Prostate gland (tissue), 2 donors: ENCODE measurements around the gene MTURN. TPM values are rescaled to one million over a fixed set of nuclear protein-coding genes. Genes with fewer than 3 reads are reported as not detected.
"Not testable (repeated sequence)": the region's sequence is repeated elsewhere in the genome, so short reads cannot be mapped to it uniquely, and the experiment has no call there.

Experiments used
- DNase-seq: peaks from one replicate; pipeline ENCODE4 v3.0.0-alpha.2; 2019; ENCODE audit warnings: low spot score
- H3K27ac ChIP-seq, 2 donors: fragments of 200-600 bp; sonication (generic); 2 replicates each; pipeline ENCODE4 v1.5.1; 2017 to 2019
- H3K27me3 ChIP-seq: fragments of 200-600 bp; sonication (generic); replicated peaks from 2 replicates; pipeline ENCODE4 v1.5.1; 2019; ENCODE audit not compliant: insufficient read depth
- H3K36me3 ChIP-seq, 2 donors: fragments of 200-600 bp; sonication (generic); 1 replicate in 1 of 2; 2 replicates in 1 of 2; pipeline versions ENCODE4 v1.5.1 to v1.8.1; 2017 to 2019
- H3K4me1 ChIP-seq: fragments of 200-600 bp; sonication (generic); replicated peaks from 2 replicates; pipeline ENCODE4 v1.5.1; 2019
- H3K4me3 ChIP-seq, 2 donors: fragments of 200-600 bp; sonication (generic); 2 replicates each; pipeline ENCODE4 v1.5.1; 2017 to 2019
- H3K9me3 ChIP-seq: fragments of 200-600 bp; sonication (generic); 2 replicates; pipeline ENCODE4 v1.5.1; 2017
- CTCF ChIP-seq, 4 experiments: fragments of 200-600 bp in 2 of 4; fragments of 450-650 bp in 2 of 4; sonication (generic) in 2 of 4; IDR thresholded peaks; 1 replicate in 3 of 4; 2 replicates in 1 of 4; pipeline ENCODE4 v1.5.1; 2016 to 2019; ENCODE audit warnings: antibody characterized with exemption in 4 of 4, mild to moderate bottlenecking in 2 of 4, moderate library complexity in 2 of 4
- POLR2A ChIP-seq: fragments of 450-650 bp; IDR thresholded peaks from one replicate; pipeline ENCODE4 v1.6.1; 2016; ENCODE audit warnings: antibody characterized with exemption, mild to moderate bottlenecking
- POLR2AphosphoS5 ChIP-seq: sonication (generic); formaldehyde crosslinking; IDR thresholded peaks from one replicate; pipeline ENCODE4 v1.6.1; 2017; ENCODE audit warnings: antibody characterized with exemption
- WGBS: methylation state at CpG from one replicate; pipeline ENCODE4 v1.1.5; 2018; 5-methylcytosine and 5-hydroxymethylcytosine counted together
- intact Hi-C: fragments of 100-400 bp; cut with DNase I; formaldehyde crosslinking; loops from one replicate; pipeline ENCODE4 v1.14.2; 2022
- total RNA-seq, 2 donors: library from RNA; depleted of rRNA; stranded (reverse); fragments of >200 nt; gene quantifications; one replicate each; pipeline ENCODE4 v1.1.0, GENCODE V29; 2016

Gene MTURN
- total RNA-seq, 2 donors from 2014 or later, result 22.6 to 26.9 TPM

- Histone ChIP-seq H3K9me3 (no peaks in the 10 kb centered on the region), H3K4me1 (no peaks in the 10 kb centered on the region), H3K4me3 (no peak overlapping the region), H3K27me3 (no peaks in the 10 kb centered on the region), H3K36me3 (no peaks in the 10 kb centered on the region), H3K27ac (no peak overlapping the region)
- TF ChIP-seq POLR2AphosphoS5, result no peak
- TF ChIP-seq CTCF (IDR thresholded peaks at IDR 0.05), result no peak
- TF ChIP-seq POLR2A, result no peak
- DNase-seq, result no peak
- intact Hi-C loops, result no loop called here
- 86% methylated on average over 4 of the region's 4 CpGs for WGBS
These were observed 49.1 kb downstream of the MTURN start for GRCh38 chr7:30183749-30184369.

- no peaks in the 10 kb centered on the region for H3K27me3 ChIP-seq
- H3K27ac ChIP-seq, result no peak overlapping the region
- H3K36me3 ChIP-seq, result no peaks in the 10 kb centered on the region
- no peak for DNase-seq
- TF ChIP-seq POLR2AphosphoS5 (no peak), POLR2A (no peak), CTCF (IDR thresholded peaks at IDR 0.05) (no peak)
- intact Hi-C loops, result no loop called here
- no peaks in the 10 kb centered on the region for H3K9me3 ChIP-seq
- WGBS, result 75% methylated on average over 4 of the region's 4 CpGs
- no peak overlapping the region for H3K4me3 ChIP-seq
- H3K4me1 ChIP-seq, result no peaks in the 10 kb centered on the region
These were observed 50.2 kb downstream of the MTURN start for GRCh38 chr7:30184791-30185487.

- intact Hi-C loops, result no loop called here
- no peak overlapping the region for H3K27ac ChIP-seq
- no peaks in the 10 kb centered on the region for H3K36me3 ChIP-seq
- DNase-seq, result no peak
- TF ChIP-seq CTCF (IDR thresholded peaks at IDR 0.05) (no peak), POLR2A (no peak), POLR2AphosphoS5 (no peak)
- H3K9me3 ChIP-seq, result no peaks in the 10 kb centered on the region
- no peaks in the 10 kb centered on the region for H3K27me3 ChIP-seq
- no peaks in the 10 kb centered on the region for H3K4me1 ChIP-seq
- H3K4me3 ChIP-seq, result no peak overlapping the region
These were observed 50.7 kb downstream of the MTURN start for GRCh38 chr7:30185496-30185895.

- H3K36me3 ChIP-seq, result no peaks in the 10 kb centered on the region
- H3K27ac ChIP-seq, result no peak overlapping the region
- DNase-seq, result no peak
- TF ChIP-seq POLR2A (no peak), CTCF (IDR thresholded peaks at IDR 0.05) (no peak), POLR2AphosphoS5 (no peak)
- intact Hi-C loops, result no loop called here
- H3K4me3 ChIP-seq, result no peak overlapping the region
- 90% methylated on average over 1 of the region's 1 CpG for whole genome bisulfite sequencing
- no peaks in the 10 kb centered on the region for H3K9me3 ChIP-seq
- H3K27me3 ChIP-seq, result no peaks in the 10 kb centered on the region
- H3K4me1 ChIP-seq, result no peaks in the 10 kb centered on the region
These were observed 51.9 kb downstream of the MTURN start for GRCh38 chr7:30186725-30187124.

- intact Hi-C loops, result no loop called here
- 100% methylated on average over 1 of the region's 1 CpG for WGBS
- no peak for TF ChIP-seq POLR2A
- no peak for TF ChIP-seq POLR2AphosphoS5
- no peak for TF ChIP-seq CTCF (IDR thresholded peaks at IDR 0.05)
These were observed 52.7 kb downstream of the MTURN start for GRCh38 chr7:30187513-30187912.

GRCh38 chr7:30188381-30188780 lies 53.6 kb downstream of the MTURN start:
- H3K4me1 ChIP-seq, H3K27me3 ChIP-seq, H3K9me3 ChIP-seq, intact Hi-C loops, H3K36me3 ChIP-seq, H3K27ac ChIP-seq, H3K4me3 ChIP-seq, DNase-seq: not testable (repeated sequence)
- WGBS, result 85% methylated on average over 2 of the region's 2 CpGs

More at GRCh38 chr7:30187513-30187912, 52.7 kb downstream of the MTURN start:
- Histone ChIP-seq H3K9me3 (no peaks in the 10 kb centered on the region), H3K27ac (no peak overlapping the region), H3K27me3 (no peaks in the 10 kb centered on the region), H3K36me3 (no peaks in the 10 kb centered on the region), H3K4me1 (no peaks in the 10 kb centered on the region), H3K4me3 (no peak overlapping the region)
- no peak for DNase-seq
